ENCODE measurements around the gene PRICKLE2.

PRICKLE2 gene

DNA sequence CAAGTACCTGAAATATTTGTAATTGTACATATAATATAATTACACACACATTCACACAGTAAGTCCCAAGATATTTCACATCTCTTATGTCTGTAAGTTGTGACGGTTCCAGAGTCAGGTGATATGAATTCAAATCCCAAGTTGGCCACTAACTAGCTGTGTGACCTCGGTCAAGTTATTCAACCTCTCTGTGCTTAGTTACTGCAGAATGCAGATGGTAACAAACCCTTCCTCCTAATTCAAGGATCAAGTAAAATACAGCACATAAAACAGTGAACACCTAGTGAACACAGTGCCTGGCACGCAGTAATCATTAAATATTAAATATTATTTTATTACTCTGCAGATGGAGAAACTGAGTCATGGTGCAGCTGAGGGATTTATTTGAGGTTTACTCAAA is 6.9 kb downstream of the PRICKLE2 start:
- DNase-seq = no peak

DNA sequence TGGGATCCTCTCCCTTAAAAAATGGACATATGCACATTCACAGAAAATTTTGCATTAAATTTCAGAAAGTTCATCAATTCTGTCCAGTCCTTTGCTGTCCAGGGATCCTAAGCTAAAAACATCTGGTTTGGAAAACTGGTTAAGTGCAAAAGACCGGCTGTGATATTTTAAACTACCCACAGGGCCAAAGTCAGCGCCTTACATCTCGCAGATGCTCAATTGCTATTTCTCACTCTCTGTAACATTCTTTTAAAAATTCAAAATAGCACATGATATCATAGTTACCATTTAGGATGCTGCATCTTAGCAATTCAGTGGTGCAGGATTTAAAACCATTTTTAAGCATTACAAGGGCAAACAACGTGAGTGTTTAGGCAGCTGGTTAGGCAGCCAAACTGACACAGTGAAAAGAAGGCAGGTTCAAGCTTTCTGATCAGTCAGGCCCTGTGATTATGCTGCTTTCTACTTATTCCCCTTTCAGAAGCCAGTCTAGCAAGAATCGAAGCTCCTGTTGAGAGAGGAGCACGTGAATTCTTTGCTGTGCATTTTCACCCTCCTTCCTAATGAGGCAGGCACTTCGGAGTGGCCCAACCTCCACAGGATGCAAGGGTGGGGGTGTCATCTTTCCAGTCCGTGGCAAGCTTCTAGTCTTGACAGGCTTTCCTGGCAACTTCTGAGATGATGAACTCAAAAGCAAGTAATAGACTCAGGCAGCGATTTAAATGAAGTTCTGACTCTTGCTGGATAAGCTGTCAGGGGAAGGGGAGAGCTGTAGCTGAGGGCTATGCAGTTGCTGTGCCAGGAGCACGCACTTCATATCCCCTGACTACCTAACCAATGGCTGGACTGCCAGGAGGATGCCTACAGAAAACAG is 8.8 kb downstream of the PRICKLE2 start:
- no peak for DNase-seq

- no peak for DNase-seq
Measured at GRCh38 chr3:64215559-64215958, 9.7 kb downstream of the PRICKLE2 start.

DNA sequence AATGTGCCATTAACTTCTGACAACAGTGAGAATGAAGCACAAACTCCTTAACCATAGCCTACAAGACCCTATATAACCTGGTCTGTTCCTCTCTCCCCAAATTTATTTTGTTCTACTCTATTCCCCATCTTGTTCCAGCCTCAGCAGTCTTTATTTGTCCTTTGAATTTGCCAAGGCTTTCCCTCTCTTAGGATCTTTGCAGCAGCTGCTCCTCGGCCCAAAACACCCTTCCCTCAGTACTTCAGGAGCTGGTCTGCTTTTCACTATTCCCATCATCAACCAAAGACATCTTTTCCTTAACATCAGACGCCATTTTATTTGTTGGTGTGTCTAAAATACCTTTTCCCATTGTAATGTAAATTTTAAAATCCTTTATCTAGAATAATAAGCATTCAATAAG is 10.2 kb downstream of the PRICKLE2 start:
- DNase-seq = no peak

DNA sequence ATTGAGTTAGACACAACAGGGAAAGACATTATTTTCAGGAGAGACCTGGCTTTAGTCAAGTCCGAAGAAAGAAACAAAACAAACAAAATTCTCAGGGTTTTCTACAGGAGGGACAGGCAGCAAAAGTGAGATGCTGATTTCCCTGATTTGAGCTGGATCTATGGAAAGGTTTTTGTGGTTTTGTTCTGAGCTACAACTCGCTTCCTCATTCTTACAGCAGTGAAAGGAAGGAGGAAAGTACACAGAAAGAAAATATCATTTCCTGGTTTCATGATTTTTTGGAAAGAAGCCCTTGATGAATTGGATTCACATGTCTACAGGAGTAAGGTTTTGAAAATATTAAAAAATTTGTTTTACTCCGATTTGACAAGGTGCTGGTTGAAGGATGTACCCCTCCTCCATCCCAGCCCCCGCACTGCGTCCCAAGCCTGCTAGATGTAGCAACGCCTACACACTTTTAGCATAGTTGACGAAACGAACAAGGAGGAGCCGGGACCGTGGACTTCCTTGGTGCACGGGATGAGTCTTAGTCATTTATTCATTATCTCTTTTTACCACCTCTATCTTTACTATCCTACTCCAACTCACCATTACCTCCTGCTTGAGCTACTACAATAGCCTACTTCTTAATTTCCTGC is 10.8 kb downstream of the PRICKLE2 start:
- no peak for DNase-seq

DNA sequence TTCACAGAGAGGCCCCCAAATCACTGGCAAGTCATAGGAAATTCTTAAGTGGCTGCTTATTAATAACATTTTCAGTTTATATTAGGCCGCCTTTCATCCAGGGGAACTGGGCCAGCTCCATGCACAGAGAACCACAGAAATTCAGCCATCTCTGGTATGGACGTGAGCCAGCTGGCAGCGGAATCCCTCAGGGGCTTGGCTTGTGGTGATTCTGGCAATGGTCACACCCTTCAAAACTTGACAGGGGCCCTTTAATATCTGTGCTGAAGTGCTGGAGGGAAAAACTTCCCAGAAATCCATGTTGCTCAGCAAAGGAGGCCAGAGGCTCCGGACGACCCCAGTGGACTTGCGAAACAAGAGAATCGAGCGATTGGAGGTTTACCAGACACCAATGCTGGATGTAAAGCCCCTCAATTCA is 11.3 kb downstream of the PRICKLE2 start:
- no peak for DNase-seq

DNA sequence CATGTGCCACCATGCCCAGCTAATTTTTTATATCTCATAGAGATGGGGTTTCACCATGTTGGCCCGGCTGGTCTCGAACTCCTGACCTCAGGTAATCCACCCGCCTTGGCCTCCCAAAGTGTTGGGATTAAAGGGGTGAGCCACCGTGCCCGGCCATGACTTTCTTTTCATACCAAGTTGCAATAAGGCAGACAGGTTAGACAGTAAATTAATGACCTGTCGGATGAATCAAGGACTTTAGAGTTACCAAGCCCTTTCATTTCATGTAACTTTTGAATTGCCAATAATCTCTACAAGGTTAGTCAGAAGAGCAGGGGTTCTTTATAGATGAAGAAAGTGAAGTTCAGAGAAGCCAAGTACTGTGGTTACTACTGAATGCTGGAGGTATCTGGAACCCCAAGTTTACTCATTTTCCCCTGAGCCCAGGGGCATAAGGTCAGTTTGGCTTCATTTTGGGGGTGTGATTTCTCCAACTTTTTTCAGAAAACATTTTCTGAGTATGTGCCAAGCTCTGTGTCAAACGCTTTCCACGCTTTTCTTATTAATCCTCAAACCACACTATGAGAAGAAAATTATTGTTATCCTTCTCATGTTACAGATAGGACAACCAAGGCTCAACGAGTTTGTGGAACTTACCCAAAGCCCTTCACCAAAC is 11.9 kb downstream of the PRICKLE2 start:
- no peak for DNase-seq

- no peak for DNase-seq
Measured at GRCh38 chr3:64209866-64210621, 15.2 kb downstream of the PRICKLE2 start.

DNA sequence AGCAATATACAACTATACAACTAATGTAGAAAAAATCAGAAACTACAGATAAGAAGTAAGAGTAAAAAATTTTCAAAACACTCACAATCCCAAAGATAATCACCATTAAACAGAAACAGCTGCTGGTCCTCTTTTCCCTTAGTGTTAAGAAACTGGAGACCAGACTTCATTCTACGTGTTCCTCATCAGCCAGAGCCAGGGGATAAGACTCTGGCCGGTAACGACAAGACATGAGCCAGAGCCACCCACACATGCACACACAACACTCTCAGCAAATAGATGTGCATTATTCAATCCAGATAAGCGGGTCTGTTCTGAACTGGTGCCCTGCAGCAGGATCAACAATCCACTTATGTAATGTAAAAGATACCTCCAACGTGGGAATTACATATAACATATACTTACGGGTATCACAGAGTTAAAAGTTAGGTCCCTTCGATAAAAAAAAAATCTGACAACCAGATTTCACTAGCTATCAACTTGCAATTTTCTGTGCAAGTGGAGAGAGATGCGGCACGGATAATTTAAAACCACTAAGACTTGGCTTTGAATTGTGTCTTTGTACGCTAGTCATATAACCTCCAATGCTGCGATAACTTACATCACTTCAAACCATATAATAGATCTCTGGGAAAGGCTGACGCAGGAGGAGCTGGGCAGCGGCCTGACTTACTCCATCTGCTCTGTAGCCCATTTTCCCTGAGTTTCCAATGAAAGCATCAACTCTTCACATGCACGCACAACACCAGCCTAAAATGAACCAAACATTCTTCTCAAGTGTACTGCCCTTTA is 17.8 kb downstream of the PRICKLE2 start:
- no peak for DNase-seq

DNA sequence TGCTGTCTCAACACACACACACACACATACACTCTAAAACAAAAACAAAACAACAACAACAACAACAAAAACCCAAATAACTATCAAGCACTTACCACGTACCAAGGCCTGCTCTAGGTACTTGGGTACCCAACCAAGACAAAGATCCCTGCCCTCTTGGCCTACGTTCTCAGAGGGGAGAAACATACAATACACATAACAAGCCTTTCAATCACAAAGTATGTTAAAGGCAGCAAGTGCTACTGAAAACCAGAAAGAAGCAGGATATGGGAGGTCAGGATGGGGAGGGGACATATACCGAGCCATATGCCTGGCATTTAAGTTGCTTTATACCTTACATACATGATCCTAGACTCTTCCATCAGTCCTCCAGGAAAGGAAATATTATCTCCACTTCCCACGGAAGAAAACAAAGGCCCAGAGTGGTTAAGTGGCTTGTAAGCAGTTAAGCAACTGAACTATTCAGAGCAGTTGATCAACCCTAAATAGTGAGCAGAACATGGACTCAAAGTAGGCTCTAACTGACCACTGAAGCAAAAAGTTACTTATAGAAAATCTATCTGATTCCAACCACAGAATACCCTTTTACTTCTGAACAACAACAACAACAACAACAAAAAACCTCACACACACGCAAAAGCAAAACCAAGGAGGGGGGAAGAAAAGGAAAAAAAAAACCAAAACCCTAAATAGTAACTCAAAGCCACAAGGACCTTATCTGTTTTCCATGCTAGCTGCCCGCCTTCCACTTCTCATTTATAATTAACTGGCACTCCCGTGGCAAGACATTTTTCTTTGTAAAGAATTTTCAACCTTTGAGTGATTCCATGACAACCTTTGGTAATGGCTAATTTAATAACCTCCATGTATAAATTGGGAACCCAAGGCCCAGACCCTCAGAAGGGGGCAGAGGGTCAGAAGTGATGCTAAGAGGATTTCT is 21.0 kb downstream of the PRICKLE2 start:
- DNase-seq = no peak

DNA sequence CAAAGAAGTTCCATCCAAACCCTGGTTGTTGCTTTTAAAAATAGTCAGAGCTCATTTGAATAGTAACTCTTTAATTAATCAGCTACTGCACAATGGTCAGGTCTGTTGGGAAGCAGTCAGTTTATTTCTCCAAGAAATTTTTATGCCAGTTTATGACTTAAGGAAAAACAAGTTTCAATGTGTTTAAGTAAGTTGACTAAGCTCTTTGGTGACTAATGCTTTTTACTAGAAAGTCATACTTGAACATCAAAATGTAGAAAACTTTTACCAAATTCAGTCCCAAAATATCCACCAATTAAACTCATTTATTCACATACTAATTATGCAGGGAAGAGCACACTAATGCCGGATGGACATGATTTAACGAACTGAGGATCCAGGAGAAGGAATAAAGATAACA is 22.1 kb downstream of the PRICKLE2 start:
- no peak for DNase-seq

DNA sequence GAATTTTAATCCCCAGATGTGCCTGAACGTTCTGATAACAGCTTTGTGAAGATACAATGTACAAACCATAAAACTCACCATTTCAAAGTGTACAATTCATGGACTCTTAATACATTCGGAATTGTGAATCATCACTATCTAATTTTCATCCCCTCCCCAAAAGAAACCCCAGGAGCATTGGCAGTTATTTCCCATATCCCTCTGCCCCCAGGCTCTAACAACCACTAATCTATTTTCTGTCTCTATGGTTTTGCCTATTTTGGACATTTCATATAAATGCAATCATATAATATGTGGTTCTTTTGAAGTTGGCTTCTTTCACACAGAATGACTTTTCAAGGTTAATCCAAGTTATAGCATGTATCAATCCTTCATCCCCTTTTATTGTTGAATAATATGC is 25.3 kb downstream of the PRICKLE2 start:
- no peak for DNase-seq

DNA sequence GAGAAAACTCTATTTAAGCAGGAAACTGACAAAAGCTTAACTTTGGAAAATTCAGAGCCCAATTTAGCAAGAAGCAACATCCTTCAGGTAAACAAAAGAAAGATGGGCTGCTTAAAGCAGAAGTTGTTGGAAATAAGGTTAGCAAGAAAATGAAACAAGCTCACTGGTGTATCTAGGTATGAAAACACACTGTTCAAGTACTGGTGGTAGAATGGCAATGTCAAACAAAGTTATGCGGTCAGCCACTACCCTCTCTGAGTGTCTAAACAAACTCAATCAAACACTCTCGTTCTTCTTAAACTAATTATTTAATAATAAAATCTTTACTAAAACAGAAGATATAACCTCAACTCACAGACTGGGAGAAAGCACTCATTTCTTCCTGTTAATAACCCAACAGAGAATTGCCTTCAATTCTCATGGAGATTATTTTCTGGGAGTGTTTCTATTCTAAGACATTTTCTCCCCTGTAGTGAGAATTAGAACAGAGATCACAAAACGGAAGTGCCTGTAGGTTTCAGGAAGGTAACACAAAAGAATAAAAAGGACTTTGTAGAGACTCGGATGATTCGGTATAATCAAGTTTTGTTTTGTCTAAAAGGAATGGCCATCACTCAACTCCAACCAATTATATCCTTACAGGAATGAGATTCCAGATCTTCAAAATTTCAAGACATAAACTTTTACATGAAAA is 28.9 kb downstream of the PRICKLE2 start:
- DNase-seq = no peak

- DNase-seq = no peak
Measured at GRCh38 chr3:64195789-64196188, 29.5 kb downstream of the PRICKLE2 start.

DNA sequence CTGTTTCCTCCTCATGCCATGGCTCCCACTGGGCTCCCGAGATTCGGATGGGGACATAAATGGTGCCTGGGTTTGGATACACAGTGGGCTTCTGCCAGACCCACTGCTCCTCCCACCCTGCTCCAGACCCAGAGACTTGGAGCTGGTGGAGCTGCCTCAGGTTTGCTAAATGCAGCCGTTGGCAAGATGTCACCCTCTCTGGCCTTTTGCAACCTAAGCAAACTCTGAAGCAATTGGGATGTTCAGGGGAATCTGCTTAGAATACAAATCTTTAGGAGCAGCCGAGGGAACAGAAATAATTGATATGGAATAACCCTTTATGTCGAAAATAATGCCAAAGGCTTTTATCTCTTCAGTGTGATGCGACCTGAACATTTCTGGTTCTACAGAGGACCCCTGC is 33.4 kb downstream of the PRICKLE2 start:
- no peak for DNase-seq

- DNase-seq = no peak
Measured at GRCh38 chr3:64190517-64191515, 34.5 kb downstream of the PRICKLE2 start.

GRCh38 chr3:64188810-64189560 is 36.3 kb downstream of the PRICKLE2 start:
- no peak for DNase-seq
